Body of pancreas (tissue), 4 donors: Measurements from ENCODE around the gene MOK.

ENCODE experiments used
- CTCF ChIP-seq, 7 experiments: fragments of 450-650 bp in 4 of 7; fragments of 200-600 bp in 3 of 7; sonication (generic) in 3 of 7; IDR thresholded peaks; one replicate each; pipeline ENCODE4 v1.5.1; 2016 to 2019; ENCODE audit warnings: antibody characterized with exemption in 7 of 7
- POLR2A ChIP-seq, 3 donors: fragments of 450-650 bp; IDR thresholded peaks; one replicate each; pipeline ENCODE4 v1.6.1; 2016; ENCODE audit warnings: antibody characterized with exemption in 3 of 3, mild to moderate bottlenecking in 2 of 3

GRCh38 chr14:102314242-102315011, 9.5 kb upstream of the MOK start:
- TF ChIP-seq CTCF (IDR thresholded peaks at IDR 0.05): peak; percentile 87 to 98 (median 95)
- no peak for TF ChIP-seq POLR2A (IDR thresholded peaks at IDR 0.05)
